Measurements from ENCODE around the gene MRPL40.

- TF ChIP-seq SP1 (IDR thresholded peaks at IDR 0.05; ENCODE audit: low read depth, low read length) (no peak), ZNF687 (IDR thresholded peaks at IDR 0.05) (no peak), MAX (IDR thresholded peaks at IDR 0.05; ENCODE audit: low read depth, low read length) (no peak), LARP7 (IDR thresholded peaks at IDR 0.05) (no peak), TAF1 (IDR thresholded peaks at IDR 0.05; ENCODE audit: borderline replicate concordance, low read depth, low read length) (no peak), POLR2A (IDR thresholded peaks at IDR 0.05; ENCODE audit: low read depth, low read length) (no peak), RAD51 (IDR thresholded peaks at IDR 0.05) (no peak), RCOR1 (conservative IDR thresholded peaks at IDR 0.05; ENCODE audit: low read depth, low read length) (no peak)
Observed at GRCh38 chr22:19463491-19464469, 31.4 kb downstream of the MRPL40 start.
